ENCODE measurements around the gene KLHL29.

The KLHL29 gene

GRCh38 chr2:23637011-23637778, 252.2 kb downstream of the KLHL29 start:
- H3F3A ChIP-seq (ENCODE audit: insufficient read depth, low read length): no peaks in the 10 kb centered on the region
- H3K9ac ChIP-seq (ENCODE audit: low read length): no peak overlapping the region
- no peak for DNase-seq
- H3K27ac ChIP-seq (ENCODE audit: low read length): no peak overlapping the region
- TF ChIP-seq EZH2 (optimal IDR thresholded peaks at IDR 0.05; ENCODE audit: low read depth, low read length) (no peak), EZH2phosphoT487 (IDR thresholded peaks at IDR 0.05; ENCODE audit: low read length) (no peak)
- TF ChIP-seq, protein P1, sequence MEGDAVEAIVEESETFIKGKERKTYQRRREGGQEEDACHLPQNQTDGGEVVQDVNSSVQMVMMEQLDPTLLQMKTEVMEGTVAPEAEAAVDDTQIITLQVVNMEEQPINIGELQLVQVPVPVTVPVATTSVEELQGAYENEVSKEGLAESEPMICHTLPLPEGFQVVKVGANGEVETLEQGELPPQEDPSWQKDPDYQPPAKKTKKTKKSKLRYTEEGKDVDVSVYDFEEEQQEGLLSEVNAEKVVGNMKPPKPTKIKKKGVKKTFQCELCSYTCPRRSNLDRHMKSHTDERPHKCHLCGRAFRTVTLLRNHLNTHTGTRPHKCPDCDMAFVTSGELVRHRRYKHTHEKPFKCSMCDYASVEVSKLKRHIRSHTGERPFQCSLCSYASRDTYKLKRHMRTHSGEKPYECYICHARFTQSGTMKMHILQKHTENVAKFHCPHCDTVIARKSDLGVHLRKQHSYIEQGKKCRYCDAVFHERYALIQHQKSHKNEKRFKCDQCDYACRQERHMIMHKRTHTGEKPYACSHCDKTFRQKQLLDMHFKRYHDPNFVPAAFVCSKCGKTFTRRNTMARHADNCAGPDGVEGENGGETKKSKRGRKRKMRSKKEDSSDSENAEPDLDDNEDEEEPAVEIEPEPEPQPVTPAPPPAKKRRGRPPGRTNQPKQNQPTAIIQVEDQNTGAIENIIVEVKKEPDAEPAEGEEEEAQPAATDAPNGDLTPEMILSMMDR (IDR thresholded peaks at IDR 0.05; ENCODE audit: low read length): no peak
- no peaks in the 10 kb centered on the region for H3K79me2 ChIP-seq (ENCODE audit: low read length)
- no peaks in the 10 kb centered on the region for H3K9me3 ChIP-seq (replicated peaks; ENCODE audit: insufficient read depth, low read length)
- H3K9me2 ChIP-seq (replicated peaks; ENCODE audit: insufficient read depth, low read length): no peaks in the 10 kb centered on the region
- H3K4me3 ChIP-seq (ENCODE audit: low read length): no peak overlapping the region
- H3K4me1 ChIP-seq (ENCODE audit: low read length): no peaks in the 10 kb centered on the region
- H3K27me3 ChIP-seq (replicated peaks; ENCODE audit: insufficient read depth, low read length): no peaks in the 10 kb centered on the region
- H4K20me1 ChIP-seq (ENCODE audit: insufficient read depth, low read length): no peaks in the 10 kb centered on the region
- no peak overlapping the region for H3K4me2 ChIP-seq (ENCODE audit: low read depth, low read length)
- H2AFZ ChIP-seq (ENCODE audit: low read length): no peak overlapping the region
- no peaks in the 10 kb centered on the region for H3K36me3 ChIP-seq (replicated peaks; ENCODE audit: insufficient read depth, low read length)

GRCh38 chr2:23639406-23639982, 254.5 kb downstream of the KLHL29 start:
- H3K27me3 ChIP-seq (replicated peaks; ENCODE audit: insufficient read depth, low read length): no peaks in the 10 kb centered on the region
- H3K79me2 ChIP-seq (ENCODE audit: low read length): no peaks in the 10 kb centered on the region
- no peaks in the 10 kb centered on the region for H3F3A ChIP-seq (ENCODE audit: insufficient read depth, low read length)
- TF ChIP-seq, protein P1 (IDR thresholded peaks at IDR 0.05; ENCODE audit: low read length): no peak
- no peak for TF ChIP-seq EZH2 (optimal IDR thresholded peaks at IDR 0.05; ENCODE audit: low read depth, low read length)
- TF ChIP-seq EZH2phosphoT487 (IDR thresholded peaks at IDR 0.05; ENCODE audit: low read length): no peak
- H3K27ac ChIP-seq (ENCODE audit: low read length): no peak overlapping the region
- H3K9ac ChIP-seq (ENCODE audit: low read length): no peak overlapping the region
- no peaks in the 10 kb centered on the region for H4K20me1 ChIP-seq (ENCODE audit: insufficient read depth, low read length)
- no peak overlapping the region for H2AFZ ChIP-seq (ENCODE audit: low read length)
- H3K4me1 ChIP-seq (ENCODE audit: low read length): no peaks in the 10 kb centered on the region
- no peaks in the 10 kb centered on the region for H3K9me2 ChIP-seq (replicated peaks; ENCODE audit: insufficient read depth, low read length)
- H3K4me2 ChIP-seq (ENCODE audit: low read depth, low read length): no peak overlapping the region
- DNase-seq: no peak
- no peak overlapping the region for H3K4me3 ChIP-seq (ENCODE audit: low read length)
- H3K36me3 ChIP-seq (replicated peaks; ENCODE audit: insufficient read depth, low read length): no peaks in the 10 kb centered on the region
- H3K9me3 ChIP-seq (replicated peaks; ENCODE audit: insufficient read depth, low read length): no peaks in the 10 kb centered on the region

DNA sequence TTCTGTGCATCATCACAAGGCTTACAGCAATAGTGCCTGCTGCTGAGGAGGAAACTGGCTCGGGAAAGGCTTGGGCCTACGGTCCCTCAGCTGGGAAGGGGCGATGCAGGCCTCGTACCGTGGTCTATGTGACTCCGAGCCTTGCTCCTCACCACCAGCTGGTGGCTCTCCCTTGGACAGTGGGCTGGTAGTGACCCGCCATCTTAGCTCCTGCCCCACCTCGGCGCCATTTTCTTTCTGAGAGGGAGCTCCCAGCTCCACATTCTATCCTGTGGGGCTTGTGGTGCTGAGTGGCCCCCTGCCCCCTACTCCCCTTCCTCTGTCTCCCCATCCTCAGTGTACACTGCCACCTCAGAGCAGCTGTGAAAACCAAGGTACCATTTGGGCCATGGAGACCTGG, 255.7 kb downstream of the KLHL29 start:
- H3K27ac ChIP-seq (ENCODE audit: low read length): no peak overlapping the region
- no peak overlapping the region for H2AFZ ChIP-seq (ENCODE audit: low read length)
- no peaks in the 10 kb centered on the region for H3F3A ChIP-seq (ENCODE audit: insufficient read depth, low read length)
- no peak overlapping the region for H3K9ac ChIP-seq (ENCODE audit: low read length)
- H4K20me1 ChIP-seq (ENCODE audit: insufficient read depth, low read length): no peaks in the 10 kb centered on the region
- no peaks in the 10 kb centered on the region for H3K9me3 ChIP-seq (replicated peaks; ENCODE audit: insufficient read depth, low read length)
- H3K4me3 ChIP-seq (ENCODE audit: low read length): no peak overlapping the region
- no peaks in the 10 kb centered on the region for H3K79me2 ChIP-seq (ENCODE audit: low read length)
- H3K4me1 ChIP-seq (ENCODE audit: low read length): no peaks in the 10 kb centered on the region
- TF ChIP-seq EZH2 (optimal IDR thresholded peaks at IDR 0.05; ENCODE audit: low read depth, low read length) (no peak), EZH2phosphoT487 (IDR thresholded peaks at IDR 0.05; ENCODE audit: low read length) (no peak)
- TF ChIP-seq, protein P1 (IDR thresholded peaks at IDR 0.05; ENCODE audit: low read length): no peak
- no peaks in the 10 kb centered on the region for H3K36me3 ChIP-seq (replicated peaks; ENCODE audit: insufficient read depth, low read length)
- no peaks in the 10 kb centered on the region for H3K9me2 ChIP-seq (replicated peaks; ENCODE audit: insufficient read depth, low read length)
- no peaks in the 10 kb centered on the region for H3K27me3 ChIP-seq (replicated peaks; ENCODE audit: insufficient read depth, low read length)
- H3K4me2 ChIP-seq (ENCODE audit: low read depth, low read length): no peak overlapping the region
- DNase-seq: no peak
